Measurements from ENCODE around the gene CD83.

The CD83 gene

GRCh38 chr6:14082771-14083170 is 34.8 kb upstream of the CD83 start:
- DNase-seq (ENCODE audit: low spot score): no peak
- in situ Hi-C loops (cut with MboI; ENCODE audit: low pct_unique_long_range_greater_than_20kb, low sequenced_read_pairs, unreplicated experiment): no loop called here
- TF ChIP-seq, protein P1, sequence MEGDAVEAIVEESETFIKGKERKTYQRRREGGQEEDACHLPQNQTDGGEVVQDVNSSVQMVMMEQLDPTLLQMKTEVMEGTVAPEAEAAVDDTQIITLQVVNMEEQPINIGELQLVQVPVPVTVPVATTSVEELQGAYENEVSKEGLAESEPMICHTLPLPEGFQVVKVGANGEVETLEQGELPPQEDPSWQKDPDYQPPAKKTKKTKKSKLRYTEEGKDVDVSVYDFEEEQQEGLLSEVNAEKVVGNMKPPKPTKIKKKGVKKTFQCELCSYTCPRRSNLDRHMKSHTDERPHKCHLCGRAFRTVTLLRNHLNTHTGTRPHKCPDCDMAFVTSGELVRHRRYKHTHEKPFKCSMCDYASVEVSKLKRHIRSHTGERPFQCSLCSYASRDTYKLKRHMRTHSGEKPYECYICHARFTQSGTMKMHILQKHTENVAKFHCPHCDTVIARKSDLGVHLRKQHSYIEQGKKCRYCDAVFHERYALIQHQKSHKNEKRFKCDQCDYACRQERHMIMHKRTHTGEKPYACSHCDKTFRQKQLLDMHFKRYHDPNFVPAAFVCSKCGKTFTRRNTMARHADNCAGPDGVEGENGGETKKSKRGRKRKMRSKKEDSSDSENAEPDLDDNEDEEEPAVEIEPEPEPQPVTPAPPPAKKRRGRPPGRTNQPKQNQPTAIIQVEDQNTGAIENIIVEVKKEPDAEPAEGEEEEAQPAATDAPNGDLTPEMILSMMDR (IDR thresholded peaks at IDR 0.05; ENCODE audit: extremely low read depth, insufficient read depth, missing control alignments): no peak

DNA sequence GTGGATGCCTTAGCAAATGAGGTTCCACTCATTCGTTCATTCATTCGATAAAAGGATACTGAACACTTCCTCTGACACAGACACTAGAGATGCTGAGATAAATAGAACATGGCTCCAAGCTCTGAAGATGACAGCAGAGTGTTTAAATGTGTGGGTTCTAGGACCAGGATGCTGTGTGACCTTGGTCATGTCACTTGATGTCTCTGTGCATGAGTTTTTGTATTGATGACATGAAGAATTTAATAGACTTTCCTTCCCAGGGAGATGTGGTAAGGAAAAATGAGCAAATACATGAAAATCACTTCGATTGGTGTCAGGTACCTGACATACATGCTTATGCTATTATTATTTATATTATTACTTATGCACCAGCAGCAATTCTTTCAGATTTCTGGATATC is 34.3 kb upstream of the CD83 start:
- TF ChIP-seq, protein P1 (IDR thresholded peaks at IDR 0.05; ENCODE audit: extremely low read depth, insufficient read depth, missing control alignments): no peak
- in situ Hi-C loops (cut with MboI; ENCODE audit: low pct_unique_long_range_greater_than_20kb, low sequenced_read_pairs, unreplicated experiment): no loop called here
- DNase-seq (ENCODE audit: low spot score): no peak

DNA sequence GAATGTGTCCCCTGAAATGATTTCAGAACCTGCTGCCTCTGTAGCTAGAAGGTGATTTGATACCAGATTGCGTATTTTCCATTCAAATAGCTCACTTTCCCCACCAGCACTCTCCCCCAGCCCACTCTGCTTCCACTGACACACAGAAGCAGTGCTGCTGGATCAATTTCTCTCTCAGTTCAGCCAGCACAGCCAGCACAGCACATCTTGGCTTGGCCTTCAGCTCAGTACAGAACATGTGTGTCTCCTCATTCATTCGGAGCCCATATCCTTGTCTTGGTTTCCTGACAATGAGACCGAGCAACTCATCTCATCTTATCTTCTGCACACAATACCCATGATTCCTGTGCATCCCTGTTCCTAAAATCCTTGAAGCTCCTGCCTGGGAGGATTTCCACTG is 33.8 kb upstream of the CD83 start:
- no peak for DNase-seq (ENCODE audit: low spot score)
- in situ Hi-C loops (cut with MboI; ENCODE audit: low pct_unique_long_range_greater_than_20kb, low sequenced_read_pairs, unreplicated experiment): no loop called here
- TF ChIP-seq, protein P1 (IDR thresholded peaks at IDR 0.05; ENCODE audit: extremely low read depth, insufficient read depth, missing control alignments): no peak

DNA sequence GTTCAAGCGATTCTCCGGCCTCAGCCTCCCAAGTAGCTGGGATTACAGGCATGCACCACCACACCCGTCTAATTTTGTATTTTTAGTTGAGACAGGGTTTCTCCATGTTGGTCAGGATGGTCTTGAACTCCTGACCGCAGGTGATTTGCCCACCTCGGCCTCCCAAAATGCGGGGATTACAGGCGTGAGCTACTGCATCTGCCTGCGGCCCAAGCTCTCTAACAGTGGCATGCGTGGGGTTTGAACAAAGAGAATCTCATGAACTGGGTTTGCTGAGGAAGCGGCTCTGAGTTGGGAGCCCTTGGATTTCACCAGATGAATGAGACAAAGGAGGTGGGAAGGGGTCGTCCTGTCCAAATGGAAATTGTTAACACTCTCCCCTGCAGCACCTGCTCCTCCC is 33.2 kb upstream of the CD83 start:
- TF ChIP-seq, protein P1 (IDR thresholded peaks at IDR 0.05; ENCODE audit: extremely low read depth, insufficient read depth, missing control alignments): no peak
- in situ Hi-C loops (cut with MboI; ENCODE audit: low pct_unique_long_range_greater_than_20kb, low sequenced_read_pairs, unreplicated experiment): no loop called here
- DNase-seq (ENCODE audit: low spot score): no peak

DNA sequence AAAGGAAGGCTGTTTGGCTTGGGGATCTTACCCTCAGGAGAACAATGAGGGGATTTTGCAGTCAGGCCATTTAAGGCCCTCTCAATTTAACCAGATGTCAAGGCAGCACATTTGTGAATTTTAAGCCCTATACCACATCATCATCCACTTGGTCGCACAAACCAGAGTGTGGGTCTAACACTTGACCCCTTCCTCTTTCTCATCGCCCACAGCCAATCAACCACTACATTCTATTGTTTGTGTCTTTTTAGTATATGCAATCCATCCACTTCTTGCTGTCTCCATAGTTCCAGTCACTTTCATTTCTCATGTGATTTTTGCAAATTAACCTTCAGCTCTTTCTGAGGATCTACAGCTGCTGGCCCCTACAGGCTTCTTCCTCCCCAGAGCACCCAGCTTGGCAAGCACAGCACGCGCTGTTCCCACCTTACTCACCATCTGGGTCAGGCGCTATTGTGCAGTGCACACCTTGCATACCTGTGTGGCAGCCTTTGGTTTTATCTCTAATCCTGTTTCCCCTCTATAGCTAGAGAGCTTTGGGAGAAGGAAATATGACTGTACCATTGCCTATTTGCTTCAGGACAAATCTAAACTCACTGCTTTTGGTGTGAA is 32.3 kb upstream of the CD83 start:
- no peak for DNase-seq (ENCODE audit: low spot score)
- TF ChIP-seq, protein P1 (IDR thresholded peaks at IDR 0.05; ENCODE audit: extremely low read depth, insufficient read depth, missing control alignments): no peak
- in situ Hi-C loops (cut with MboI; ENCODE audit: low pct_unique_long_range_greater_than_20kb, low sequenced_read_pairs, unreplicated experiment): no loop called here

GRCh38 chr6:14086701-14087100 is 30.9 kb upstream of the CD83 start:
- in situ Hi-C loops (cut with MboI; ENCODE audit: low pct_unique_long_range_greater_than_20kb, low sequenced_read_pairs, unreplicated experiment): no loop called here
- TF ChIP-seq, protein P1 (IDR thresholded peaks at IDR 0.05; ENCODE audit: extremely low read depth, insufficient read depth, missing control alignments): no peak
- no peak for DNase-seq (ENCODE audit: low spot score)

Measured in GM13977 (cell line).